Prostate gland (tissue), 2 donors: ENCODE measurements around the gene SCAPER. TPM values are rescaled to one million over a fixed set of nuclear protein-coding genes. Genes with fewer than 3 reads are reported as not detected.

Experiments
- DNase-seq: peaks from one replicate; pipeline ENCODE4 v3.0.0-alpha.2; 2019; ENCODE audit warnings: low spot score
- H3K27ac ChIP-seq, 2 donors: fragments of 200-600 bp; sonication (generic); 2 replicates each; pipeline ENCODE4 v1.5.1; 2017 to 2019
- H3K27me3 ChIP-seq: fragments of 200-600 bp; sonication (generic); replicated peaks from 2 replicates; pipeline ENCODE4 v1.5.1; 2019; ENCODE audit not compliant: insufficient read depth
- H3K36me3 ChIP-seq, 2 donors: fragments of 200-600 bp; sonication (generic); 1 replicate in 1 of 2; 2 replicates in 1 of 2; pipeline versions ENCODE4 v1.5.1 to v1.8.1; 2017 to 2019
- H3K4me1 ChIP-seq: fragments of 200-600 bp; sonication (generic); replicated peaks from 2 replicates; pipeline ENCODE4 v1.5.1; 2019
- H3K4me3 ChIP-seq, 2 donors: fragments of 200-600 bp; sonication (generic); 2 replicates each; pipeline ENCODE4 v1.5.1; 2017 to 2019
- H3K9me3 ChIP-seq: fragments of 200-600 bp; sonication (generic); 2 replicates; pipeline ENCODE4 v1.5.1; 2017
- POLR2A ChIP-seq: fragments of 450-650 bp; IDR thresholded peaks from one replicate; pipeline ENCODE4 v1.6.1; 2016; ENCODE audit warnings: antibody characterized with exemption, mild to moderate bottlenecking
- POLR2AphosphoS5 ChIP-seq: sonication (generic); formaldehyde crosslinking; IDR thresholded peaks from one replicate; pipeline ENCODE4 v1.6.1; 2017; ENCODE audit warnings: antibody characterized with exemption
- WGBS: methylation state at CpG from one replicate; pipeline ENCODE4 v1.1.5; 2018; 5-methylcytosine and 5-hydroxymethylcytosine counted together
- intact Hi-C: fragments of 100-400 bp; cut with DNase I; formaldehyde crosslinking; loops from one replicate; pipeline ENCODE4 v1.14.2; 2022
- total RNA-seq, 2 donors: library from RNA; depleted of rRNA; stranded (reverse); fragments of >200 nt; gene quantifications; one replicate each; pipeline ENCODE4 v1.1.0, GENCODE V29; 2016
- TF ChIP-seq, protein P1 (sequence below), 4 experiments: fragments of 200-600 bp in 2 of 4; fragments of 450-650 bp in 2 of 4; sonication (generic) in 2 of 4; IDR thresholded peaks; 1 replicate in 3 of 4; 2 replicates in 1 of 4; pipeline ENCODE4 v1.5.1; 2016 to 2019; ENCODE audit warnings: antibody characterized with exemption in 4 of 4, mild to moderate bottlenecking in 2 of 4, moderate library complexity in 2 of 4

The SCAPER gene
- total RNA-seq, 2 donors from 2014 or later = 19.1 to 38.9 TPM

DNA sequence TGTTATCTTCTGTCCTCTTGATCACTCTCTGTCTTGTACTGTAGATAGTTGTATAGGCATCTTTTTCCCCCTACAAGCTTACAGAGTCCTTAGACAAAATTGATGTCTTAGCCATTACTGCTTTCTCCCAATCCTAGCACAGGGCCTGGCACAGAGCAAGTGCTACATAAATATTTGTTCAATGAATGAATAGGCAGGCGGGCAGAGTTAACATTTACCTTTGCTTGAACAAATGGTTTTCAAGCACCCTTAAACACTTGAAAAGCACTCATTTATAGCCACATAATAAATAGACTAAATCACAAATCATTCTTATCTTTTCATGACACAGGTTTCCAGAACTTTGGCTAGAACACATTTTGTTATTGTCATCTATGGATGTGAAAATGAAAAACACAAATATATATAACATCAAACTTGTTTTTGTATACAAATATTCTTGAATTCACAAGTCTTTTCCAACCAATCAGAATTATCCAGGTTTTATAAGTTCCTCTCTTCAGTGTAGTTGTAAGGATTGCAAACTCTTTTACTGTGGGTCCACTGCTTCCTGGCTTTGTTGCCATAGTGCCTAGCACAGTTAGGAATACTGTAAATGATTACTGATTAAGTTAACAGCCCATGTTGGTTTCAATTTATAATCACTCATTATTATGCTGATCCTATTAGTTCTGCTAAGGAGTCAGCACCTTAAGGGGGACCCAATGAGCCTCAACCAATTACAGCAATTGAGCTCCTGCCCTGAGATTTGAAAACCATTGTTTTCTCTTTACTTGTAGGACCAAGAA, 506.6 kb downstream of the SCAPER start:
- intact Hi-C loops = no loop called here
- H3K4me3 ChIP-seq = no peak overlapping the region
- H3K36me3 ChIP-seq = no peaks in the 10 kb centered on the region
- 77% methylated on average over 1 of the region's 1 CpG for WGBS
- no peaks in the 10 kb centered on the region for H3K4me1 ChIP-seq
- no peaks in the 10 kb centered on the region for H3K27me3 ChIP-seq
- H3K9me3 ChIP-seq = no peaks in the 10 kb centered on the region
- no peak for TF ChIP-seq POLR2AphosphoS5
- TF ChIP-seq POLR2A = no peak
- TF ChIP-seq, protein P1, sequence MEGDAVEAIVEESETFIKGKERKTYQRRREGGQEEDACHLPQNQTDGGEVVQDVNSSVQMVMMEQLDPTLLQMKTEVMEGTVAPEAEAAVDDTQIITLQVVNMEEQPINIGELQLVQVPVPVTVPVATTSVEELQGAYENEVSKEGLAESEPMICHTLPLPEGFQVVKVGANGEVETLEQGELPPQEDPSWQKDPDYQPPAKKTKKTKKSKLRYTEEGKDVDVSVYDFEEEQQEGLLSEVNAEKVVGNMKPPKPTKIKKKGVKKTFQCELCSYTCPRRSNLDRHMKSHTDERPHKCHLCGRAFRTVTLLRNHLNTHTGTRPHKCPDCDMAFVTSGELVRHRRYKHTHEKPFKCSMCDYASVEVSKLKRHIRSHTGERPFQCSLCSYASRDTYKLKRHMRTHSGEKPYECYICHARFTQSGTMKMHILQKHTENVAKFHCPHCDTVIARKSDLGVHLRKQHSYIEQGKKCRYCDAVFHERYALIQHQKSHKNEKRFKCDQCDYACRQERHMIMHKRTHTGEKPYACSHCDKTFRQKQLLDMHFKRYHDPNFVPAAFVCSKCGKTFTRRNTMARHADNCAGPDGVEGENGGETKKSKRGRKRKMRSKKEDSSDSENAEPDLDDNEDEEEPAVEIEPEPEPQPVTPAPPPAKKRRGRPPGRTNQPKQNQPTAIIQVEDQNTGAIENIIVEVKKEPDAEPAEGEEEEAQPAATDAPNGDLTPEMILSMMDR (IDR thresholded peaks at IDR 0.05) = no peak
- DNase-seq = no peak
- H3K27ac ChIP-seq = no peak overlapping the region

DNA sequence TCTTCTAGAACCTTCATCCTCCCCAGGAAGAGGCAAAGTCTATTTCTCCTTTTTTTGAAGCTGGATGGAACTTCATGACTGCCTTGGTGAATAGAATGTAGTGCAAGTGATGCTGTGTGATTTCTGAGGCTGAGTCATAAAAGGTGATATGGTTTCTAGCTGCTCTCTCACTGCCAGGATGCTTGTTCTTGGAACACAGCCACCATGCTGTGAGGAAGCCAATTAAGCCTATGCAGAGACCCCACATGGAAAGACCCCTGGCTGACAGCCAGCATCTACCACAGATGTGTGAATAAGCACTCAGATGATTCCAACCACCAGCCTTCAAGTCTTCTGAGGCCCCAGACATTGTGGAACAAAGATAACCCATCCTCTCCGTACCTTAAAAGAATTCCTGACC, 511.5 kb downstream of the SCAPER start:
- H3K9me3 ChIP-seq = no peaks in the 10 kb centered on the region
- H3K4me1 ChIP-seq = no peaks in the 10 kb centered on the region
- TF ChIP-seq, protein P1 (IDR thresholded peaks at IDR 0.05) = no peak
- TF ChIP-seq POLR2AphosphoS5 = no peak
- no peak for TF ChIP-seq POLR2A
- H3K4me3 ChIP-seq = no peak overlapping the region
- H3K36me3 ChIP-seq = no peaks in the 10 kb centered on the region
- intact Hi-C loops = no loop called here
- no peak overlapping the region for H3K27ac ChIP-seq
- WGBS = 90% methylated on average over 1 of the region's 1 CpG
- H3K27me3 ChIP-seq = no peaks in the 10 kb centered on the region
- no peak for DNase-seq

DNA sequence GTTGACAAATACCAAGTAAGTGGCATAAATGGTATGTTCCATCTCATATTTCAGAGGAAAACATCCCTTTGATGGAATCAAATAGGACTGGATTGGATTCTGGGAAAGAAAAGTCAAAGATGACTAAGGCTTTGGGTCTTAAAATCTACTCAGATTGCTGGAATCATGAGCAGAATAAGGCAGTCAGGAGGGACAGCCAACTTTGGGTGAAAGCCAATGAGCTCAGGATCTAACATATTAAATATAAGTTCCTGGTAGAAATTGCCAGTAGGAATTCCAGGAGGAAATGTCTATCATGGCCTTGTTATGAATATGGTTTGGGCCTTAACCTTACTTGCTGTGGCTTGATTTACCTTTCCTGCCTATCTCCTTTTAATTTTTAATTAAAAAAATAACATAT, 513.3 kb downstream of the SCAPER start:
- Histone ChIP-seq H3K9me3 (no peaks in the 10 kb centered on the region), H3K36me3 (no peaks in the 10 kb centered on the region), H3K4me1 (no peaks in the 10 kb centered on the region), H3K27me3 (no peaks in the 10 kb centered on the region), H3K4me3 (no peak overlapping the region), H3K27ac (no peak overlapping the region)
- TF ChIP-seq POLR2AphosphoS5 = no peak
- no peak for TF ChIP-seq POLR2A
- TF ChIP-seq, protein P1 (IDR thresholded peaks at IDR 0.05) = no peak
- intact Hi-C loops = no loop called here
- DNase-seq = no peak

DNA sequence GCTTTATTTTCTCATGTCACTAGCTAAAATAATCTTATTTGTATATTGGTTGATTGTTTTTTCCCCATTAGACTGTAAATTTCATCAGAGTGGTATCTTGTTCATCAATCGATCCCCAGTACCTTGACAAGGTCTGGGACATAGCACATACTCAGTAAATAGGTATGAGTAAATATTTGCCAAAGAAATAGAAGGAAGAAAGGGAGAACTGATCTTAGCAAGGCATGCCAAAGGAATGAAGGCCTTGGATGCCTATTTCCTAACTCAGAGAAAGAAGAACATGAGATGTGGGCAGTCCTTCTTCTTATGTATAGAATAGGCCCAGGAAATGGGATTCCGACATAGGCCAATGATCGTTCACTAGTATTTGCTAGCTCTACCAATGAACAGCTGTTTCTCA, 513.8 kb downstream of the SCAPER start:
- intact Hi-C loops = no loop called here
- Histone ChIP-seq H3K4me3 (no peak overlapping the region), H3K36me3 (no peaks in the 10 kb centered on the region), H3K27me3 (no peaks in the 10 kb centered on the region), H3K9me3 (no peaks in the 10 kb centered on the region), H3K4me1 (no peaks in the 10 kb centered on the region), H3K27ac (no peak overlapping the region)
- TF ChIP-seq POLR2AphosphoS5 = no peak
- TF ChIP-seq, protein P1 (IDR thresholded peaks at IDR 0.05) = no peak
- TF ChIP-seq POLR2A = no peak
- no peak for DNase-seq
- 82% methylated on average over 3 of the region's 3 CpGs for WGBS

DNA sequence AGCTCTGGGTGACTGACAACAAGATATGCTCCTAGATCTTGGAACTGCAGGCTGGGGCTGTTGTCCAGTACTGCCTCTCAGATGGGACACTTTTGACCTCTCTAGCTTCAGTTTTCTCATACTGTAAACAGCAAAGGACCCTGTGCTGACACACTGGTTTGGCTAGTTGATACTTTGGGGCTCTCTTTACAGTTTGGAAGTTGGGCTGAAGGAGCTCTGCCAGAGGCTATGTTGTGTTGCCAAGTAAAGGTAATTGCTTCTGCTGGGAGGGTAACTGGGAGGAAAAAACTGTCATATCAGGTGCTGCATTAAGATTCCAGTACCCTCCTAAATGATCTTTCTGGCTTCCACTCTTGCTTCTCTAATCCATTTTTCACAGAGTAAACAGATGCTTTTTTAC, 514.6 kb downstream of the SCAPER start:
- intact Hi-C loops = no loop called here

More for the DNA sequence above, 514.6 kb downstream of the SCAPER start:
- no peaks in the 10 kb centered on the region for H3K9me3 ChIP-seq
- no peak for DNase-seq
- no peaks in the 10 kb centered on the region for H3K27me3 ChIP-seq
- H3K4me3 ChIP-seq = no peak overlapping the region
- no peak overlapping the region for H3K27ac ChIP-seq
- no peaks in the 10 kb centered on the region for H3K36me3 ChIP-seq
- no peaks in the 10 kb centered on the region for H3K4me1 ChIP-seq
- TF ChIP-seq, protein P1 (IDR thresholded peaks at IDR 0.05) = no peak
- TF ChIP-seq POLR2AphosphoS5 (no peak), POLR2A (no peak)
